Amniotic stem cell (primary cell): ENCODE data around the gene VPS18.

Source experiments
- DNase-seq: peaks from one replicate; lab custom pipeline; 2025; lab: John Stamatoyannopoulos, UW

Gene VPS18

GRCh38 chr15:40902605-40903561 lies 8.6 kb downstream of the VPS18 start:
- no peak for DNase-seq

- DNase-seq: no peak
Measured at GRCh38 chr15:40904552-40905201, 10.4 kb downstream of the VPS18 start.

DNA sequence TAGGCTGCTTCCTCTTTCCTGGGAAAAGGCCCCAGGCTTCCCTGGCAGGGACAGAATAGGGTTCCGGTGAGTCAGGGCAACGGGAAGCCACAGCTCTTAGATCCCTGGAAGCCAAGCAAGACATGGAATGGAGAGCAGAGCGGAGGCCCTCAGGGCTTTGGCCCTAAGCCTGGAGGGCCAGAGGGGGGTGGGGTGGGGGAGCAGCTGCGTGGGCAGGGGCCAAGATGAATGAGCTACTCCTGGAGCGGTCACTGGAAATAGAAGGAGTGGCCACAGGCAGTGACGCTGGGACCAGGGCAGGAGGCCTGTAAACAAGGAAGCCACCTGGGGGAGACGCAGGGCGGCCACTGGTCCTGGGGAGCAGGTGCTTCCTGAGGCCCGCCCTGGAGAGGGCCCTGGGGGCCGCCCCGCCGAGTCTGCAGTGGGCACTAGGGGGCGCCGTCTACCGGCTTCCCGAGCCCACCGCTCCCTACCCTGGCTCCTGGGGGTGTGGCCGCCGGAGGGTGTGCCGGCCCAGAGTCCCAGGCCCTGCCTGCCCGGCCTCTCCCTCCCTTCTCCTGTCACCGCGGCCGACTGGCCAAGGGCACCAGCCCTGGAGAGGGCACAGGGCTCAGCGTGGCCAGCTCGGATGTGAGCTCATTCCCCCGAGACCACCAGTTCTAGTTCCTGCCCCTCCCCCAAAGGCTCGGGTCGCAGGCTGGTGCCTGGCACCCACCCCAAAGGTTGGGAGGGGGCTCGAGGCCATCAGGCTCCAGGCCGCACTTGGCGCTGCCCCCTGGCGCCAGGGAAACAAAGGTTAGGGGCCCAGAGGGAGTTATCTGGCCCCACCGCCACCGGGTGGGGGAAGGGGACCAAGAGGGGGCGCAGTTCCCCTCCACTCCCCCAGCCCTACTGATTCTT lies 12.1 kb downstream of the VPS18 start:
- peak; percentile 89 for DNase-seq

DNA sequence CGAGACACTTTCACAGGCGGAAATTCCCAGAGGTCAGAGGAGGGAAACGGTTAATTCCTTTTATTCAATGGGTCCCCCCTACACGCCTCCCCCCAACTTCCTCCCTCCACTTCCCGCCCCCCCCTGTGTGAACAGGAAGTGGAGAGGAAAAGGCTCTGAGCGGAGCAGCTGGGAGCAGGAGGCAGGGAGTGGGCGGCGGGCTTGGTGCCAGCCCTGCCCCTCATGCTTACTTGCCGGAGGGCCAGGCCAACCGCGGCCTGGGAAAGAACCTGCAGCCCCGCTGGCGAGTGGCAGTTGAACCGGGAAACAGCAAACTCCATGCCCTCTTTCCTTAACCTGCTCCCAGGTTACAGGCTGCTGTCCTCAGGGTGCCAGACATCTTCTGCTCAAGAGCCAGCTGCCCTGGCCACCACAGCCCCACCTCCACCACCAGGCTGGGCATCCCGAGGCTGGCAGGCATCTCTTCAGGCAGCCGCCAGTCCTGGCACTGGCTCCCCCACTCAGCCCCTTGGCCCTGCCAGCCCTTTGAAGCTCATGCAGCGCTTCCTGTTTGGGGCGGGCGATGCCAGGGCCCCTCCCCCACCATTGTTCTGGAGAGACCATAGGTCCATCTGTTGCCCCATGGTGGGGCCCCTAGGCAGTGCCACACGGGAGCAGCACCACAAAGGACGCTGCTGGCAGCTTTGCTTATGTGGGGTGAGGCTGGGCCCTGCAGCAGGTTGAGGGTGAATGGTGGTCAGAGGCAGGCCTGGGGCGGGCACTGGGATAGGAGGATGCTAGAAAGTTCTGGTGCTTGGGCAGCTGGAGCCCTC lies 12.9 kb downstream of the VPS18 start:
- no peak for DNase-seq

GRCh38 chr15:40908095-40908494 lies 13.8 kb downstream of the VPS18 start:
- no peak for DNase-seq

- DNase-seq: no peak
Measured at GRCh38 chr15:40909662-40910630, 15.7 kb downstream of the VPS18 start.

- no peak for DNase-seq
Measured at GRCh38 chr15:40911141-40911540, 16.9 kb downstream of the VPS18 start.

DNA sequence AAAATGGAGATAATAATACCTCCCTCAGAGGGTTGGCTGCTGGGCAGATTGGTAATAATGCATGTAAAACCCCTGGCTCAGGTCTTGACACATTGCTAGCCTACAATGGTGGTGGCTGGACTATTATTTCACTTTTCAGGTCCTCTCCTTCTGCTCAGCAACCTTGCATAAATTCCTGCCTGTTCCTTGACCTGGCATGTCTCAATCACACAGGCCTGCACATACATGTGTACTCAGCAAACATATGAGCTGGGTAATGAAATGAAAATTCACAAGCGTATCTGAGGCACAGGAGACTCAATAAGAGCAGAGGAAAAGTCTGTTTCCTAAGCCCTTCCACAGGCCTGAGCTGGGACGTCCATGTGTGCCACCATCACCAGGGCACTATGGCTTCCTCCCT lies 17.4 kb downstream of the VPS18 start:
- DNase-seq: no peak

- DNase-seq: no peak
Measured at GRCh38 chr15:40912478-40912877, 18.2 kb downstream of the VPS18 start.

DNA sequence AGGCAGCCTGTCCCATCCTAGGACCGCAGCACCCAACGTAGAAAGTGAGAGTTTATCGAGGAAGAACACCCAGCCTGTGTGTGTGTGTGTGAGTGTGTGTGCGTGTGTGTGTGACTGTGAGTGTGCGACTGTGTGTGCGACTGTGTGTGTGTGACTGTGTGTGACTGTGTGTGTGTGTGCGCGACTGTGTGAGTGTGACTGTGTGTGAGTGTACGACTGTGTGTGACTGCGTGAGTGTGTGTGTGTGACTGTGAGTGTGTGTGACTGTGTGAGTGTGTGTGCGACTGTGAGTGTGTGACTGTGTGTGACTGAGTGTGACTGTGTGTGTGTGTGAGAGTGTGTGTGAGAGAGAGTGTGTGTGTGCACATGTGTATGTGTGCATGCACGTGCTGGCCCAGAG lies 19.8 kb downstream of the VPS18 start:
- no peak for DNase-seq

- no peak for DNase-seq
Measured at GRCh38 chr15:40914486-40914885, 20.2 kb downstream of the VPS18 start.

- DNase-seq: no peak
Measured at GRCh38 chr15:40915116-40915661, 20.9 kb downstream of the VPS18 start.

- DNase-seq: no peak
Measured at GRCh38 chr15:40915679-40916078, 21.4 kb downstream of the VPS18 start.

DNA sequence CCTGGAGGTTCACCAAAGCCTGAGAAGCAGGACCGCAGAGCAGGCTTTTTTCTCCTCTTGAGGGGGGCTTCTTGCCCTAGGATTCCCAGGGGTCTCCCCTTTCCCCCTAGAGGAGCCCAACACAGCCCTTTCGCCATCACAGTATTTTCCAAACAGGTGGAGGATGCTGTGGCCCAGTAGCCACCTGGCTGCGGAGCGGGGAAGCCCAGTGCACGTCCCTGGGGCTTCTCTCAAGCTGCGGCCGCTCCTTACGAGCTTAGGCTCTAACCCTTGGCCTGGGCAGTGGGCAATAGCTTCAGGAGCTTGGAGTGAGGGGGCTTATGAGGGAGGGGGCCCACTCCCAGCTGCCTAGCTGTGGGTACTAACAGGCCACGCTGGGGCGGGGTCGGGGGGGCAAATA lies 23.3 kb downstream of the VPS18 start:
- no peak for DNase-seq

DNA sequence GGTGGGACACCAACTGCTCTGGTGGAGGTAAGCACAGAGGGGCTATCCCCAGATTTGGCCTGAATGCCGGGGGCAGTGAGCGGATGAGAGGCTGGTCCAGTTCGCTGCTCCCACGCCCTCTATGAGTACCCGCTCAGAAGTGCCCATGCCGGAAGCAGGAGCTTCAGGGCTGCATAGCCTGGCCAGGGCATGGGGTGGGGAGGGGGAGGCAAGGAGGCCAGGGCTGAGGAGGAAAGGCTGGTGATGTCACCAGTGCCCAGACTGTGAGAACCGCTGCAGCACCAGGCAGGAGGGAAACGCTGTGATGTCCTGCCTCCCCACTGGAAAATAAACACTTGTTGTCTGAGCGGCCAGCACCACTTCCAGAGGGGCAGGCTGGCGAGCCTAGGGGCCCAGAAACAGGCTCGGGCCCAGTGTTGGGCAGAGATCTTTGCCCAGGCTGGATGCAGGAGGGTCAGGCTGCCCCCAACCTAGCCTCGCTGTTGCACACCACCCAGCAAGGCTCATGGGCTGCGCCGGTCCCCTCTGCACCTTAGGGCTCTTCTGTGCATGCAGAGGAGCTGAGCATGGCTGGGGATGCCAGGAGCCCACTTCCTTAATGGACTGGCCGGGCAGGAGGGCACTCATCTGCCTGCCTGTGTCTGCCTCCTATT lies 24.0 kb downstream of the VPS18 start:
- DNase-seq: no peak

DNA sequence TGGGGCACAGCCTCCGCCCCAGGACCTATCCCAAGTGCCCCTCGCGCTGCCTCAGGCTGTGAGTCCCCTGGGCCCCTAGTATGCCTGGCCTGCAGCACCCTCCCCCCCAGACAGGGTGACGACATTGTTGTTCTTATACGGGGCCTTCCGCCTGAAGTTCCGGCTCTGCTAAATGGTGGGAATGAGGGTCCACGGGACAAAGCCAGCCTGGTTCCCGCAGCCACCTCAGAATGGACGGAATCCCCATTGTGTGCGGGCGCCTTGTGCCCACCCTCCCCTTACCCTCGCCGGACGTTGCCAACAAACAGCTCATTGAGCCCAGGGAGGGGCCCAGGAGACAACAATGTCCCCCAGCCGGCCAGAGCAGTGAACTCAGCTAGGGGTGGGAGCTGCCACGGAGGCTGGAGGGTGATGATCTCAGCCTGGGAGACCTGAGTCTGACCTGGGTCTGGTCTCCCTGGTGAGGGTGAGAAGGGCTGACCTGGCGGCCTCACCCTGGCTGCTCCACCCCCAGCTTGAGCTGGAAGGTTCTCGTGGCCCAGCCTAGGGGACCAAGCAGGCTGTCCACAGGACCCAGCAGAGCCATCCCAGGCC lies 24.6 kb downstream of the VPS18 start:
- no peak for DNase-seq

- no peak for DNase-seq
Measured at GRCh38 chr15:40921949-40922607, 27.8 kb downstream of the VPS18 start.

- no peak for DNase-seq
Measured at GRCh38 chr15:40922608-40923005, 28.4 kb downstream of the VPS18 start.
